SK-N-SH treated with all-trans-retinoic acid at 6 μM for 48 hours (cell line): ENCODE measurements around the gene ARHGAP26.

Experiments used
- ATAC-seq: fragments of 200-7000 bp; cut with Tn5 transposase; 3 replicates; pipeline ENCODE4 v1.9.1; 2020; ENCODE audit warnings: mild to moderate bottlenecking, moderate library complexity
- ARNTL ChIP-seq: fragments of 450-650 bp; formaldehyde crosslinking; IDR thresholded peaks from 2 replicates; pipeline ENCODE4 v1.5.0; 2020; ENCODE audit warnings: low read depth, mild to moderate bottlenecking, moderate library complexity, borderline replicate concordance
- BACH2 ChIP-seq: fragments of 250-450 bp; sonication (Bioruptor Pico); IDR thresholded peaks from 2 replicates; pipeline ENCODE4 v1.9.0; 2021; ENCODE audit warnings: mild to moderate bottlenecking, borderline replicate concordance
- CSDC2 ChIP-seq: fragments of 250-450 bp; sonication (Bioruptor Pico); IDR thresholded peaks from 2 replicates; pipeline ENCODE4 v1.5.0; 2020; ENCODE audit warnings: mild to moderate bottlenecking, moderate library complexity
- ESRRG ChIP-seq: fragments of 250-450 bp; sonication (Bioruptor Pico); IDR thresholded peaks from 2 replicates; pipeline ENCODE4 v1.6.1; 2021; ENCODE audit warnings: mild to moderate bottlenecking
- GLIS3 ChIP-seq: fragments of 250-450 bp; sonication (Bioruptor Pico); IDR thresholded peaks from 2 replicates; pipeline ENCODE4 v1.5.0; 2020; ENCODE audit warnings: mild to moderate bottlenecking, moderate library complexity
- ISL1 ChIP-seq: fragments of 250-450 bp; sonication (Bioruptor Pico); IDR thresholded peaks from 2 replicates; pipeline ENCODE4 v2.1.2; 2022; ENCODE audit warnings: mild to moderate bottlenecking, moderate library complexity
- OSR1 ChIP-seq: fragments of 250-450 bp; sonication (Bioruptor Pico); IDR thresholded peaks from 2 replicates; pipeline ENCODE4 v1.8.0; 2022; ENCODE audit warnings: moderate library complexity, mild to moderate bottlenecking, inconsistent platforms
- PPARA ChIP-seq: fragments of 250-450 bp; sonication (Bioruptor Pico); IDR thresholded peaks from 2 replicates; pipeline ENCODE4 v1.5.0; 2020; ENCODE audit warnings: mild to moderate bottlenecking, borderline replicate concordance
- RARB ChIP-seq: fragments of 250-450 bp; sonication (Bioruptor Pico); IDR thresholded peaks from 2 replicates; pipeline ENCODE4 v1.8.0; 2021; ENCODE audit warnings: mild to moderate bottlenecking, moderate library complexity
- SNAI2 ChIP-seq: fragments of 250-450 bp; sonication (Bioruptor Pico); IDR thresholded peaks from 2 replicates; pipeline ENCODE4 v1.5.0; 2020; ENCODE audit warnings: mild to moderate bottlenecking, moderate library complexity
- TCF4 ChIP-seq: fragments of 250-450 bp; sonication (Bioruptor Pico); IDR thresholded peaks from 2 replicates; pipeline ENCODE4 v1.8.0; 2021; ENCODE audit warnings: mild to moderate bottlenecking, moderate library complexity, borderline replicate concordance
- TOX ChIP-seq: fragments of 250-450 bp; sonication (Bioruptor Pico); IDR thresholded peaks from 2 replicates; pipeline ENCODE4 v1.8.0; 2021; ENCODE audit warnings: mild to moderate bottlenecking, moderate library complexity, borderline replicate concordance
- ZC3H10 ChIP-seq: fragments of 250-450 bp; sonication (Bioruptor Pico); IDR thresholded peaks from 2 replicates; pipeline ENCODE4 v1.5.1; 2021; ENCODE audit warnings: mild to moderate bottlenecking, moderate library complexity
- ZFP3 ChIP-seq: fragments of 250-450 bp; sonication (Bioruptor Pico); IDR thresholded peaks from 2 replicates; pipeline ENCODE4 v1.5.0; 2020; ENCODE audit warnings: mild to moderate bottlenecking, moderate library complexity
- ZFP30 ChIP-seq: fragments of 450-650 bp; formaldehyde crosslinking; IDR thresholded peaks from 2 replicates; pipeline ENCODE4 v1.5.0; 2022; ENCODE audit warnings: mild to moderate bottlenecking, moderate library complexity
- ZNF565 ChIP-seq: fragments of 450-650 bp; formaldehyde crosslinking; conservative IDR thresholded peaks from 2 replicates; pipeline ENCODE4 v1.5.0; 2020; ENCODE audit warnings: low read depth, mild to moderate bottlenecking, moderate library complexity
- ZNF70 ChIP-seq: fragments of 450-650 bp; formaldehyde crosslinking; IDR thresholded peaks from 2 replicates; pipeline ENCODE4 v1.5.0; 2020; ENCODE audit warnings: mild to moderate bottlenecking, moderate library complexity
- TF ChIP-seq, protein P1 (sequence below): fragments of 250-450 bp; sonication (Bioruptor Pico); IDR thresholded peaks from 2 replicates; pipeline ENCODE4 v1.5.1; 2021; ENCODE audit warnings: mild to moderate bottlenecking, moderate library complexity
- TF ChIP-seq, protein P2 (sequence below): fragments of 250-450 bp; sonication (Bioruptor Pico); IDR thresholded peaks from 2 replicates; pipeline ENCODE4 v1.8.0; 2021; ENCODE audit warnings: low read depth, mild to moderate bottlenecking, moderate library complexity, borderline replicate concordance
- TF ChIP-seq, protein P3 (sequence below): fragments of 250-450 bp; sonication (Bioruptor Pico); IDR thresholded peaks from 2 replicates; pipeline ENCODE4 v1.5.0; 2020; ENCODE audit warnings: mild to moderate bottlenecking, moderate library complexity
- TF ChIP-seq, protein P4 (sequence below): fragments of 250-450 bp; sonication (Bioruptor Pico); IDR thresholded peaks from 2 replicates; pipeline ENCODE4 v1.8.0; 2020; ENCODE audit warnings: mild to moderate bottlenecking, moderate library complexity, borderline replicate concordance
- TF ChIP-seq, protein P5 (sequence below): fragments of 250-450 bp; sonication (Bioruptor Pico); IDR thresholded peaks from 2 replicates; pipeline ENCODE4 v1.5.1; 2020; ENCODE audit warnings: low read depth, mild to moderate bottlenecking, moderate library complexity

The ARHGAP26 gene

DNA sequence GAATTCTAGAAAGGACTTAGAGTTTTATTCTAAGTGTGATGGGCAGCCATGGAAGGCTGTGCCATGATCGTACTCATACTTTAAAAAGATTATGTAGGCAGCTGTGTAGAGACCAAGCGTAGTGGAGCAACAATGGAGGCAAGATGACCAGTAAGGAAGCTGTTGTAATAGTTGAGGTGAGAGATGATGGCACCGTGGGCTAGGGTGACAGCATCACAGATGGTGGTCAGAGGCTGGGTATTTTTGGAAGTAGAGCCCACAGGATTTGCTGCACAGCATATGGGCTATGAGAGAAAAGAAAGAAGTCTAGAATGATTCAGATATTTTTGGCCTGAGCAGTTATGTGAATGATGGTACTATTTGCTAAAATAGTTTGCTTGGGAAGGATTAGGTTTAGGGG is 7.7 kb downstream of the ARHGAP26 start:
- TF ChIP-seq TOX (CRISPR knock-in tag) (no peak), ZNF70 (no peak), ZNF565 (CRISPR knock-in tag) (no peak), SNAI2 (no peak), ESRRG (no peak)
- TF ChIP-seq, protein P1, sequence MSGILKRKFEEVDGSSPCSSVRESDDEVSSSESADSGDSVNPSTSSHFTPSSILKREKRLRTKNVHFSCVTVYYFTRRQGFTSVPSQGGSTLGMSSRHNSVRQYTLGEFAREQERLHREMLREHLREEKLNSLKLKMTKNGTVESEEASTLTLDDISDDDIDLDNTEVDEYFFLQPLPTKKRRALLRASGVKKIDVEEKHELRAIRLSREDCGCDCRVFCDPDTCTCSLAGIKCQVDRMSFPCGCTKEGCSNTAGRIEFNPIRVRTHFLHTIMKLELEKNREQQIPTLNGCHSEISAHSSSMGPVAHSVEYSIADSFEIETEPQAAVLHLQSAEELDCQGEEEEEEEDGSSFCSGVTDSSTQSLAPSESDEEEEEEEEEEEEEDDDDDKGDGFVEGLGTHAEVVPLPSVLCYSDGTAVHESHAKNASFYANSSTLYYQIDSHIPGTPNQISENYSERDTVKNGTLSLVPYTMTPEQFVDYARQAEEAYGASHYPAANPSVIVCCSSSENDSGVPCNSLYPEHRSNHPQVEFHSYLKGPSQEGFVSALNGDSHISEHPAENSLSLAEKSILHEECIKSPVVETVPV (CRISPR knock-in tag), result no peak
- TF ChIP-seq, all 23 proteins: peak for 0
- no peak; the same call in 2 of the 3 replicates for ATAC-seq

DNA sequence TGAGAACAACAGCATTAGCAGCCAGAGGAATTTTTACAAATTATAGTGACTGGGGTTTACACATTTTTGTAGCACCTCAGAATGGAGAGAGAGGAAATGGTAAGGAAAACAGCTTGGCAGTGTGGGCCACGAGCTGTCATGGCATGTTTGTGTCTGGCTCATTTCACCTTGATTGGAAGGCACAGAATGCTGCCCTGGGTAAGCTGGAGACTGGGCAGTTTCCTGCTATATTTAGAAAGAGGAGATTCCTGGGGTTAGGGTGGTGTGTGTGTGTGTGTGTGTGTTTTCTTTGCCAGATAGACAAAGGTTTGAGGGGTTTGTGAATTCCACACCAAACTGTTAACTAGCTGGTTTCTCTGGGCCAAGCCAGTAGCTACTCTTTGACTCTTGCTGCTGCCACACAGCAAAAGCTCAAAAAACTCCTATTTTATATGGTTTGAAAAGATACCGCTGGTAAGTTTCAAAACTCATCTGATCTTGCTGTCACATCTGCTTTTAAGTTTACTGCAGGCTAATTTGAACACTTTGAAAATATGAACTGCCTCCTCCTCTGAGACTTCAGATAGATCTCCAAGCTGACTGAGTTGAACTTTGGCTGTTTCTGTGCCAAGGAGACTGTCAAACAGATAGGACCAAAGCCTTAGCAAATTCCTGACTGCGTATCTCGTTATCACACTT is 9.1 kb downstream of the ARHGAP26 start:
- TF ChIP-seq ESRRG (no peak), BACH2 (CRISPR knock-in tag) (no peak), CSDC2 (CRISPR knock-in tag) (no peak), ZC3H10 (CRISPR knock-in tag) (no peak), OSR1 (CRISPR knock-in tag) (no peak), ZNF565 (CRISPR knock-in tag) (no peak), ZFP30 (CRISPR knock-in tag) (no peak), ZFP3 (no peak), TCF4 (CRISPR knock-in tag) (peak; percentile 55), GLIS3 (CRISPR knock-in tag) (0 out of 2 replicates have a peak, but pooled peaks have one; percentile 54), ZNF70 (no peak), ARNTL (CRISPR knock-in tag) (no peak), PPARA (CRISPR knock-in tag) (no peak), SNAI2 (no peak), ISL1 (peak; percentile 51), RARB (no peak), TOX (CRISPR knock-in tag) (no peak)
- TF ChIP-seq, protein P2, sequence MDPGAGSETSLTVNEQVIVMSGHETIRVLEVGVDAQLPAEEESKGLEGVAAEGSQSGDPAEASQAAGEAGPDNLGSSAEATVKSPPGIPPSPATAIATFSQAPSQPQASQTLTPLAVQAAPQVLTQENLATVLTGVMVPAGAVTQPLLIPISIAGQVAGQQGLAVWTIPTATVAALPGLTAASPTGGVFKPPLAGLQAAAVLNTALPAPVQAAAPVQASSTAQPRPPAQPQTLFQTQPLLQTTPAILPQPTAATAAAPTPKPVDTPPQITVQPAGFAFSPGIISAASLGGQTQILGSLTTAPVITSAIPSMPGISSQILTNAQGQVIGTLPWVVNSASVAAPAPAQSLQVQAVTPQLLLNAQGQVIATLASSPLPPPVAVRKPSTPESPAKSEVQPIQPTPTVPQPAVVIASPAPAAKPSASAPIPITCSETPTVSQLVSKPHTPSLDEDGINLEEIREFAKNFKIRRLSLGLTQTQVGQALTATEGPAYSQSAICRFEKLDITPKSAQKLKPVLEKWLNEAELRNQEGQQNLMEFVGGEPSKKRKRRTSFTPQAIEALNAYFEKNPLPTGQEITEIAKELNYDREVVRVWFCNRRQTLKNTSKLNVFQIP (CRISPR knock-in tag), result no peak
- TF ChIP-seq, protein P3, sequence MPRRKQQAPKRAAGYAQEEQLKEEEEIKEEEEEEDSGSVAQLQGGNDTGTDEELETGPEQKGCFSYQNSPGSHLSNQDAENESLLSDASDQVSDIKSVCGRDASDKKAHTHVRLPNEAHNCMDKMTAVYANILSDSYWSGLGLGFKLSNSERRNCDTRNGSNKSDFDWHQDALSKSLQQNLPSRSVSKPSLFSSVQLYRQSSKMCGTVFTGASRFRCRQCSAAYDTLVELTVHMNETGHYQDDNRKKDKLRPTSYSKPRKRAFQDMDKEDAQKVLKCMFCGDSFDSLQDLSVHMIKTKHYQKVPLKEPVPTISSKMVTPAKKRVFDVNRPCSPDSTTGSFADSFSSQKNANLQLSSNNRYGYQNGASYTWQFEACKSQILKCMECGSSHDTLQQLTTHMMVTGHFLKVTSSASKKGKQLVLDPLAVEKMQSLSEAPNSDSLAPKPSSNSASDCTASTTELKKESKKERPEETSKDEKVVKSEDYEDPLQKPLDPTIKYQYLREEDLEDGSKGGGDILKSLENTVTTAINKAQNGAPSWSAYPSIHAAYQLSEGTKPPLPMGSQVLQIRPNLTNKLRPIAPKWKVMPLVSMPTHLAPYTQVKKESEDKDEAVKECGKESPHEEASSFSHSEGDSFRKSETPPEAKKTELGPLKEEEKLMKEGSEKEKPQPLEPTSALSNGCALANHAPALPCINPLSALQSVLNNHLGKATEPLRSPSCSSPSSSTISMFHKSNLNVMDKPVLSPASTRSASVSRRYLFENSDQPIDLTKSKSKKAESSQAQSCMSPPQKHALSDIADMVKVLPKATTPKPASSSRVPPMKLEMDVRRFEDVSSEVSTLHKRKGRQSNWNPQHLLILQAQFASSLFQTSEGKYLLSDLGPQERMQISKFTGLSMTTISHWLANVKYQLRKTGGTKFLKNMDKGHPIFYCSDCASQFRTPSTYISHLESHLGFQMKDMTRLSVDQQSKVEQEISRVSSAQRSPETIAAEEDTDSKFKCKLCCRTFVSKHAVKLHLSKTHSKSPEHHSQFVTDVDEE (CRISPR knock-in tag), result peak; percentile 68; the same call in 1 of the 2 replicates
- TF ChIP-seq, protein P4, sequence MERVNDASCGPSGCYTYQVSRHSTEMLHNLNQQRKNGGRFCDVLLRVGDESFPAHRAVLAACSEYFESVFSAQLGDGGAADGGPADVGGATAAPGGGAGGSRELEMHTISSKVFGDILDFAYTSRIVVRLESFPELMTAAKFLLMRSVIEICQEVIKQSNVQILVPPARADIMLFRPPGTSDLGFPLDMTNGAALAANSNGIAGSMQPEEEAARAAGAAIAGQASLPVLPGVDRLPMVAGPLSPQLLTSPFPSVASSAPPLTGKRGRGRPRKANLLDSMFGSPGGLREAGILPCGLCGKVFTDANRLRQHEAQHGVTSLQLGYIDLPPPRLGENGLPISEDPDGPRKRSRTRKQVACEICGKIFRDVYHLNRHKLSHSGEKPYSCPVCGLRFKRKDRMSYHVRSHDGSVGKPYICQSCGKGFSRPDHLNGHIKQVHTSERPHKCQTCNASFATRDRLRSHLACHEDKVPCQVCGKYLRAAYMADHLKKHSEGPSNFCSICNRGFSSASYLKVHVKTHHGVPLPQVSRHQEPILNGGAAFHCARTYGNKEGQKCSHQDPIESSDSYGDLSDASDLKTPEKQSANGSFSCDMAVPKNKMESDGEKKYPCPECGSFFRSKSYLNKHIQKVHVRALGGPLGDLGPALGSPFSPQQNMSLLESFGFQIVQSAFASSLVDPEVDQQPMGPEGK, result peak; percentile 32; the same call in 1 of the 2 replicates
- TF ChIP-seq, protein P1 (CRISPR knock-in tag), result no peak
- TF ChIP-seq, protein P5, sequence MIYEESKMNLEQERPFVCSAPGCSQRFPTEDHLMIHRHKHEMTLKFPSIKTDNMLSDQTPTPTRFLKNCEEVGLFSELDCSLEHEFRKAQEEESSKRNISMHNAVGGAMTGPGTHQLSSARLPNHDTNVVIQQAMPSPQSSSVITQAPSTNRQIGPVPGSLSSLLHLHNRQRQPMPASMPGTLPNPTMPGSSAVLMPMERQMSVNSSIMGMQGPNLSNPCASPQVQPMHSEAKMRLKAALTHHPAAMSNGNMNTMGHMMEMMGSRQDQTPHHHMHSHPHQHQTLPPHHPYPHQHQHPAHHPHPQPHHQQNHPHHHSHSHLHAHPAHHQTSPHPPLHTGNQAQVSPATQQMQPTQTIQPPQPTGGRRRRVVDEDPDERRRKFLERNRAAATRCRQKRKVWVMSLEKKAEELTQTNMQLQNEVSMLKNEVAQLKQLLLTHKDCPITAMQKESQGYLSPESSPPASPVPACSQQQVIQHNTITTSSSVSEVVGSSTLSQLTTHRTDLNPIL (CRISPR knock-in tag), result no peak
- ATAC-seq, result peak; percentile 84
